Measurements from ENCODE around the gene CHTF8.

GRCh38 chr16:69095193-69095592 lies 37.2 kb downstream of the CHTF8 start:
- TF ChIP-seq CTCF (conservative IDR thresholded peaks at IDR 0.05) (no peak), ZFX (IDR thresholded peaks at IDR 0.05) (no peak)

Data from C4-2B (cell line).